A673 (cell line): ENCODE results near the gene RUNX2.

Experiments used
- CTCF ChIP-seq: fragments of 300-800, 200-600 bp; sonication (generic); conservative IDR thresholded peaks from 2 replicates; pipeline ENCODE4 v1.5.1; 2017; ENCODE audit warnings: low read depth, mild to moderate bottlenecking, antibody characterized with exemption, low read length, moderate library complexity, mixed read lengths
- EZH2 ChIP-seq: fragments of 200-600 bp; sonication (generic); IDR thresholded peaks from 2 replicates; pipeline ENCODE4 v1.6.1; 2017; ENCODE audit warnings: borderline replicate concordance, low read depth, mild to moderate bottlenecking, mixed read lengths, antibody characterized with exemption, low read length; ENCODE audit not compliant: poor library complexity, severe bottlenecking

GRCh38 chr6:45685076-45685475, 356.9 kb downstream of the RUNX2 start:
- TF ChIP-seq CTCF = no peak
- TF ChIP-seq EZH2 = no peak
